DOHH2 (cell line): Measurements from ENCODE around the gene ANXA6.
"Not testable (repeated sequence)": the region's sequence is repeated elsewhere in the genome, so short reads cannot be mapped to it uniquely, and the experiment has no call there.

ENCODE experiments used
- H3F3A ChIP-seq: fragments of 200-600 bp; sonication (generic), shearing (Covaris generic); 2 replicates; pipeline ENCODE4 v1.6.0; 2016; ENCODE audit warnings: antibody characterized with exemption, mild to moderate bottlenecking; ENCODE audit not compliant: control insufficient read depth, insufficient read depth
- H3K27ac ChIP-seq: fragments of 200-600 bp; sonication (generic); 2 replicates; pipeline ENCODE4 v1.5.1; 2014; ENCODE audit warnings: low read depth, mild to moderate bottlenecking, low read length, moderate library complexity
- H3K27me3 ChIP-seq: fragments of 200-600 bp; sonication (generic); 2 replicates; pipeline ENCODE4 v1.6.1; 2014; ENCODE audit warnings: mild to moderate bottlenecking, low read length, mixed read lengths; ENCODE audit not compliant: control insufficient read depth
- H3K36me3 ChIP-seq: fragments of 200-600 bp; sonication (generic); 2 replicates; pipeline ENCODE4 v1.6.1; 2014; ENCODE audit warnings: mild to moderate bottlenecking, low read length, moderate library complexity, mixed read lengths; ENCODE audit not compliant: control insufficient read depth
- H3K4me1 ChIP-seq: fragments of 200-600 bp; sonication (generic); 2 replicates; pipeline ENCODE4 v1.6.1; 2014; ENCODE audit warnings: mild to moderate bottlenecking, low read length, mixed read lengths; ENCODE audit not compliant: control insufficient read depth
- H3K4me2 ChIP-seq: fragments of 200-600 bp; sonication (generic); 2 replicates; pipeline ENCODE4 v1.6.0; 2014; ENCODE audit warnings: mild to moderate bottlenecking, low read length, moderate library complexity
- H3K4me3 ChIP-seq: fragments of 200-600 bp; sonication (generic); 2 replicates; pipeline ENCODE4 v1.5.1; 2014; ENCODE audit warnings: mild to moderate bottlenecking, low read length, mixed read lengths
- H3K79me2 ChIP-seq: fragments of 200-600 bp; sonication (generic); 2 replicates; pipeline ENCODE4 v1.6.1; 2014; ENCODE audit warnings: mild to moderate bottlenecking, low read length, mixed read lengths; ENCODE audit not compliant: control insufficient read depth
- H3K9me2 ChIP-seq: fragments of 200-600 bp; sonication (generic); replicated peaks from 2 replicates; pipeline ENCODE4 v1.6.1; 2014; ENCODE audit warnings: mild to moderate bottlenecking, low read length, mixed read lengths; ENCODE audit not compliant: control insufficient read depth
- H3K9me3 ChIP-seq: fragments of 200-600 bp; sonication (generic); 2 replicates; pipeline ENCODE4 v1.6.1; 2014; ENCODE audit warnings: antibody characterized with exemption, low read length, mixed read lengths; ENCODE audit not compliant: control insufficient read depth, insufficient read depth
- H4K20me1 ChIP-seq: fragments of 200-600 bp; sonication (generic); 2 replicates; pipeline ENCODE4 v1.6.0; 2014; ENCODE audit warnings: low read depth, mild to moderate bottlenecking, antibody characterized with exemption, low read length, moderate library complexity; ENCODE audit not compliant: control insufficient read depth, insufficient read depth
- CTCF ChIP-seq: fragments of 200-600 bp; sonication (generic); IDR thresholded peaks from one replicate; pipeline ENCODE4 v1.5.1; 2014; ENCODE audit warnings: antibody characterized with exemption, mild to moderate bottlenecking, low read depth, low read length; ENCODE audit not compliant: poor library complexity, severe bottlenecking
- EZH2phosphoT487 ChIP-seq: fragments of 200-600 bp; sonication (generic); IDR thresholded peaks from 2 replicates; pipeline ENCODE4 v1.6.1; 2017; ENCODE audit warnings: borderline replicate concordance, mild to moderate bottlenecking, antibody characterized with exemption, low read length, moderate library complexity, mixed read lengths

Gene ANXA6

GRCh38 chr5:151178777-151179488 is 21.4 kb upstream of the ANXA6 start:
- Histone ChIP-seq H3K27me3 (no peaks in the 10 kb centered on the region), H3K36me3 (peaks cover 17% of the 10 kb centered on the region), H3K9me3 (no peaks in the 10 kb centered on the region), H3K9me2 (no peaks in the 10 kb centered on the region), H3K79me2 (no peaks in the 10 kb centered on the region), H3K4me1 (no peaks in the 10 kb centered on the region; the same call in 1 of the 2 replicates), H3F3A (no peaks in the 10 kb centered on the region), H3K4me3 (no peak overlapping the region), H3K4me2 (no peak overlapping the region), H4K20me1 (no peaks in the 10 kb centered on the region), H3K27ac (no peak overlapping the region)
- TF ChIP-seq EZH2phosphoT487 (no peak), CTCF (no peak)

- H3K9me2 ChIP-seq = no peaks in the 10 kb centered on the region
- H3K27me3 ChIP-seq = no peaks in the 10 kb centered on the region
- H3K4me3 ChIP-seq = no peak overlapping the region
- no peaks in the 10 kb centered on the region for H3K79me2 ChIP-seq
- TF ChIP-seq CTCF (no peak), EZH2phosphoT487 (no peak)
- H3K9me3 ChIP-seq = no peaks in the 10 kb centered on the region
- no peaks in the 10 kb centered on the region for H3F3A ChIP-seq
- H3K4me1 ChIP-seq = no peaks in the 10 kb centered on the region; the same call in 1 of the 2 replicates
- no peaks in the 10 kb centered on the region for H4K20me1 ChIP-seq
- no peak overlapping the region for H3K27ac ChIP-seq
- peaks cover 12% of the 10 kb centered on the region for H3K36me3 ChIP-seq
- H3K4me2 ChIP-seq = no peak overlapping the region
Observed at GRCh38 chr5:151178372-151178771, 20.8 kb upstream of the ANXA6 start.

DNA sequence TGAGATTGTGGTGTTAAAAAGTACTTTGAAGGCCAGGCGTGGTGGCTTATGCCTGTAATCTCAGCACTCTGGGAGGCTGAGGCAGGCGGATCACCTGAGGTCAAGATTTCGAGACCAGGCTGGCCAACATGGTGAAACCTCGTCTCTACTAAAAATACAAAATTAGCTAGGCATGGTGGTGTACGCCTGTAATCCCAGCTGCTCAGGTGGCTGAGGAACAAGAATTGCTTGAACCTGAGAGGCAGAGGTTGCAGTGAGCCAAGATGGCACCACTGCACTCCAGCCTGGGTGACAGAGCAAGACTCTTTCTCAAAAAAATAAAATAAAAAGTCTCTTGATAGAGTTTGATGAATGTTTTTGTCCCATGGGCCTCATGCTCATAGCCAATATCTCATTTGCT is 18.7 kb upstream of the ANXA6 start:
- not testable (repeated sequence) for H3K27me3 ChIP-seq, H3K27ac ChIP-seq, H3K36me3 ChIP-seq, H3K79me2 ChIP-seq, H3F3A ChIP-seq, H3K4me2 ChIP-seq, H4K20me1 ChIP-seq, H3K4me3 ChIP-seq, H3K4me1 ChIP-seq, H3K9me3 ChIP-seq, H3K9me2 ChIP-seq

DNA sequence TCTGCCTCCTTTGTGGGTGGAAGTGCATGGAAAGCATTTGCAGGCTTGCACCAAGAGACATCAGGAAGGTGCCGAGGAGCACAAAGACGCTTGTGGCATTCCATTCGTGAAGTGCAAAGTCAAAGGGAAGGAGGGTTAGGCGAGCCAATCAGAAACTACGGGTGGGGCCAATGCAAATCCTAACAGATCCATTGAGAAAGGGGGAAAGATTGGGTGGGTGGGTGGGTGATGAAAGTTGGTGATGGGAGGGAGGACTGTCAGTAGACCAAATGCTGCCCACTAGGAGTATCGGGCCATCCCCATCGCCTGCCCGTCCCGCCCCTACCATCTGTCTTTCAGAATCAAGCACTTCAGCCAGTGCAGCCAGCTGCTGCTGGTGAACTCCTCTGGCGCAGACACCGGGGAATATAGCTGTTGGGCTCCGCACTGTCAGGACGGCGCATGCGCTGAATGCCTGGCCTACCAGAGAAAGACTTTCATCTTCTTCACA is 17.1 kb upstream of the ANXA6 start:
- H3K36me3 ChIP-seq = no peaks in the 10 kb centered on the region
- H3K79me2 ChIP-seq = no peaks in the 10 kb centered on the region
- no peaks in the 10 kb centered on the region for H3K9me3 ChIP-seq
- no peak overlapping the region for H3K4me3 ChIP-seq
- H3K9me2 ChIP-seq = no peaks in the 10 kb centered on the region
- no peaks in the 10 kb centered on the region for H3K27me3 ChIP-seq
- H3K27ac ChIP-seq = no peak overlapping the region
- H3K4me2 ChIP-seq = no peak overlapping the region
- H3F3A ChIP-seq = no peaks in the 10 kb centered on the region
- H3K4me1 ChIP-seq = no peaks in the 10 kb centered on the region; the same call in 1 of the 2 replicates
- no peaks in the 10 kb centered on the region for H4K20me1 ChIP-seq
- TF ChIP-seq CTCF = no peak
- no peak for TF ChIP-seq EZH2phosphoT487
